ENCODE data around the gene TCN2. TPM values are rescaled to one million over a fixed set of nuclear protein-coding genes. Genes with fewer than 3 reads are reported as not detected.
"Not testable (repeated sequence)": the region's sequence is repeated elsewhere in the genome, so short reads cannot be mapped to it uniquely, and the experiment has no call there.

TCN2 gene
- total RNA-seq = 3.4 and 5.1 TPM in 2 replicates

GRCh38 chr22:30606455-30607299 is at the start of gene TCN2:
Gene TCN2 (plus strand): TSS chr22:30607174. CDS start chr22:30607332, 158 bp downstream.
- intact Hi-C loops (cut with micrococcal nuclease) = loop anchor here (2.0 to 5.0 kb wide), 2 partner anchors 28 to 159 kb away; partner anchors contain the start of gene SLC35E4

- intact Hi-C loops (cut with micrococcal nuclease) = no loop called here
Measured at GRCh38 chr22:30557243-30557642, 49.7 kb upstream of the TCN2 start.

GRCh38 chr22:30559889-30560288 is 47.1 kb upstream of the TCN2 start:
- intact Hi-C loops (cut with micrococcal nuclease) = no loop called here

GRCh38 chr22:30560643-30561202 is 46.3 kb upstream of the TCN2 start:
- intact Hi-C loops (cut with micrococcal nuclease) = not testable (repeated sequence)

GRCh38 chr22:30561402-30562189 is 45.4 kb upstream of the TCN2 start:
- intact Hi-C loops (cut with micrococcal nuclease) = no loop called here

- intact Hi-C loops (cut with micrococcal nuclease) = no loop called here
Measured at GRCh38 chr22:30562366-30562765, 44.6 kb upstream of the TCN2 start.

- intact Hi-C loops (cut with micrococcal nuclease) = no loop called here
Measured at GRCh38 chr22:30564045-30564760, 42.8 kb upstream of the TCN2 start.

- intact Hi-C loops (cut with micrococcal nuclease) = no loop called here
Measured at GRCh38 chr22:30564761-30565119, 42.2 kb upstream of the TCN2 start.

GRCh38 chr22:30565341-30565740 is 41.6 kb upstream of the TCN2 start:
- intact Hi-C loops (cut with micrococcal nuclease) = no loop called here

- intact Hi-C loops (cut with micrococcal nuclease) = no loop called here
Measured at GRCh38 chr22:30566125-30566524, 40.8 kb upstream of the TCN2 start.

GRCh38 chr22:30567277-30567676 is 39.7 kb upstream of the TCN2 start:
- intact Hi-C loops (cut with micrococcal nuclease) = not testable (repeated sequence)

- intact Hi-C loops (cut with micrococcal nuclease) = no loop called here
Measured at GRCh38 chr22:30568137-30568805, 38.7 kb upstream of the TCN2 start.

GRCh38 chr22:30569674-30570202 is 37.2 kb upstream of the TCN2 start:
- intact Hi-C loops (cut with micrococcal nuclease) = no loop called here

GRCh38 chr22:30572210-30572609 is 34.8 kb upstream of the TCN2 start:
- intact Hi-C loops (cut with micrococcal nuclease) = no loop called here

- intact Hi-C loops (cut with micrococcal nuclease) = no loop called here
Measured at GRCh38 chr22:30572840-30573593, 34.0 kb upstream of the TCN2 start.

GRCh38 chr22:30573594-30574094 is 33.3 kb upstream of the TCN2 start:
- intact Hi-C loops (cut with micrococcal nuclease) = no loop called here

GRCh38 chr22:30574095-30574981 is 32.6 kb upstream of the TCN2 start, which contains the start of gene GAL3ST1:
Gene GAL3ST1 (minus strand): TSS chr22:30574665. CDS start chr22:30557392, 17,273 bp downstream.
- intact Hi-C loops (cut with micrococcal nuclease) = no loop called here

GRCh38 chr22:30574997-30575671 is 31.8 kb upstream of the TCN2 start:
- intact Hi-C loops (cut with micrococcal nuclease) = no loop called here
